ENCODE measurements around the gene CNRIP1.

The CNRIP1 gene

GRCh38 chr2:68251187-68251854 is 68.4 kb downstream of the CNRIP1 start:
- ChIA-PET POLR2A (ENCODE audit: low non-redundant PET) (no interaction called here), CTCF (interaction anchor here (0.7 kb wide), 2 partner anchors 55 to 76 kb away, joined by 3 to 4 read pairs; no protein-coding TSS in a partner anchor)

DNA sequence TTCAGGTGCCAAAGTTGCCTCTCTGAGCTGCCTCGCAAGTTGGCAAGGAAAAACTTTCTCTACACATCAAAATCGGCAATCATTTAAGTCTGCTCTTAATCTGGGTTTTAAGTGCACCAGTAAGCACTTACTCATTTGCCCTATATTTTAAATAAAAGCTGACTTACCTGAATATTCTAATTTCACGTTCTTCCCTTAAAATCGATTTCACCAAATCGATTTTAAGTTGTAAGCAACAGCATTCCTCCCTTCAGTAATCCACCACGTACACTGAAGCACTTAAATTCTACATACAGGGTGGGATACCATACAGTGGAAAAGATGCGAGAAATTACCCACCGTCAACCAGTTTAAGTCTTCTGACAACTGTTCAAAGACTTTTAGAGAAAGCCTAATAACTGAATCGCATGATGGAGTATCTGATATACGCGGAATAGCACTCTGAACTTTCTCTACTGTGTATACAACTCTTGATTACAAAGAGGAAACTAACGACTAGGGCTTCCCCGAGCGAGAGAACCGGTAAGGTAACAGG is 69.0 kb downstream of the CNRIP1 start:
- no peak for TF ChIP-seq CTCF (conservative IDR thresholded peaks at IDR 0.05; ENCODE audit: low read depth)
- POLR2A ChIA-PET (ENCODE audit: low non-redundant PET), result no interaction called here

More at GRCh38 chr2:68251187-68251854, 68.4 kb downstream of the CNRIP1 start:
- peak; percentile 66 for DNase-seq (ENCODE audit: low spot score)
- H3K27ac ChIP-seq, result peak overlapping the region; percentile 97
- TF ChIP-seq CTCF (conservative IDR thresholded peaks at IDR 0.05; ENCODE audit: low read depth), result peak; percentile 82

GRCh38 chr2:68250196-68250595 is 69.6 kb downstream of the CNRIP1 start:
- H3K27ac ChIP-seq, result no peak overlapping the region
- no peak for TF ChIP-seq CTCF (conservative IDR thresholded peaks at IDR 0.05; ENCODE audit: low read depth)
- POLR2A ChIA-PET (ENCODE audit: low non-redundant PET), result no interaction called here
- no peak for DNase-seq (ENCODE audit: low spot score)
- CTCF ChIA-PET, result interaction anchor here (0.6 to 1.2 kb wide), 7 partner anchors 9 to 190 kb away, joined by 3 to 5 read pairs (median 3); no protein-coding TSS in a partner anchor

More for the DNA sequence above, 69.0 kb downstream of the CNRIP1 start:
- peak overlapping the region; percentile 97 for H3K27ac ChIP-seq
- CTCF ChIA-PET, result interaction anchor here (0.6 to 1.2 kb wide), 7 partner anchors 10 to 189 kb away, joined by 3 to 5 read pairs (median 3); no protein-coding TSS in a partner anchor
- no peak for DNase-seq (ENCODE audit: low spot score)

GRCh38 chr2:68248806-68249205 is 70.9 kb downstream of the CNRIP1 start:
- CTCF ChIA-PET, result no interaction called here
- no peak overlapping the region for H3K27ac ChIP-seq

GRCh38 chr2:68248361-68248760 is 71.4 kb downstream of the CNRIP1 start:
- DNase-seq (ENCODE audit: low spot score), result no peak
- ChIA-PET POLR2A (ENCODE audit: low non-redundant PET) (no interaction called here), CTCF (no interaction called here)
- no peak overlapping the region for H3K27ac ChIP-seq
- TF ChIP-seq CTCF (conservative IDR thresholded peaks at IDR 0.05; ENCODE audit: low read depth), result no peak

More at GRCh38 chr2:68248806-68249205, 70.9 kb downstream of the CNRIP1 start:
- POLR2A ChIA-PET (ENCODE audit: low non-redundant PET), result no interaction called here
- no peak for DNase-seq (ENCODE audit: low spot score)
- no peak for TF ChIP-seq CTCF (conservative IDR thresholded peaks at IDR 0.05; ENCODE audit: low read depth)

GRCh38 chr2:68246396-68246795 is 73.4 kb downstream of the CNRIP1 start:
- ChIA-PET CTCF (interaction anchor here (0.7 kb wide), 1 partner anchor 50 kb away, joined by 3 read pairs; no protein-coding TSS in a partner anchor), POLR2A (ENCODE audit: low non-redundant PET) (no interaction called here)
- no peak for DNase-seq (ENCODE audit: low spot score)
- no peak for TF ChIP-seq CTCF (conservative IDR thresholded peaks at IDR 0.05; ENCODE audit: low read depth)
- H3K27ac ChIP-seq, result no peak overlapping the region

All from RWPE1 (cell line).